ENCODE results near the gene SIRPA.

The SIRPA gene

GRCh38 chr20:1951436-1952115 lies 56.4 kb downstream of the SIRPA start:
- no peak overlapping the region for H3K4me3 ChIP-seq (ENCODE audit: low read depth, low read length)
- no peak for TF ChIP-seq CTCF (IDR thresholded peaks at IDR 0.05; ENCODE audit: borderline replicate concordance, insufficient read depth, low read depth, low read length)

- TF ChIP-seq CTCF (IDR thresholded peaks at IDR 0.05; ENCODE audit: borderline replicate concordance, insufficient read depth, low read depth, low read length), result no peak
- no peak overlapping the region for H3K4me3 ChIP-seq (ENCODE audit: low read depth, low read length)
Observed at GRCh38 chr20:1952737-1953530, 57.7 kb downstream of the SIRPA start.

- H3K4me3 ChIP-seq (ENCODE audit: low read depth, low read length), result no peak overlapping the region
- TF ChIP-seq CTCF (IDR thresholded peaks at IDR 0.05; ENCODE audit: borderline replicate concordance, insufficient read depth, low read depth, low read length), result no peak
Observed at GRCh38 chr20:1953621-1954020, 58.4 kb downstream of the SIRPA start.

GRCh38 chr20:1955217-1955616 lies 60.0 kb downstream of the SIRPA start:
- no peak overlapping the region for H3K4me3 ChIP-seq (ENCODE audit: low read depth, low read length)
- no peak for TF ChIP-seq CTCF (IDR thresholded peaks at IDR 0.05; ENCODE audit: borderline replicate concordance, insufficient read depth, low read depth, low read length)

GRCh38 chr20:1958426-1958825 lies 63.2 kb downstream of the SIRPA start:
- H3K4me3 ChIP-seq (ENCODE audit: low read depth, low read length), result no peak overlapping the region
- TF ChIP-seq CTCF (IDR thresholded peaks at IDR 0.05; ENCODE audit: borderline replicate concordance, insufficient read depth, low read depth, low read length), result no peak

GRCh38 chr20:1959156-1959555 lies 63.9 kb downstream of the SIRPA start:
- TF ChIP-seq CTCF (IDR thresholded peaks at IDR 0.05; ENCODE audit: borderline replicate concordance, insufficient read depth, low read depth, low read length), result no peak

GRCh38 chr20:1961374-1961773 lies 66.2 kb downstream of the SIRPA start:
- H3K4me3 ChIP-seq (ENCODE audit: low read depth, low read length), result no peak overlapping the region
- no peak for TF ChIP-seq CTCF (IDR thresholded peaks at IDR 0.05; ENCODE audit: borderline replicate concordance, insufficient read depth, low read depth, low read length)

More at GRCh38 chr20:1959156-1959555, 63.9 kb downstream of the SIRPA start:
- H3K4me3 ChIP-seq (ENCODE audit: low read depth, low read length), result no peak overlapping the region

Data from GM12875 (cell line).